Osteoblast (primary cell): ENCODE data around the gene CINP. TPM values are rescaled to one million over a fixed set of nuclear protein-coding genes. Genes with fewer than 3 reads are reported as not detected.

ENCODE experiments used
- DNase-seq: peaks from one replicate; pipeline ENCODE4 v3.0.0; 2011; ENCODE audit warnings: low spot score, mixed read lengths; ENCODE audit not compliant: insufficient read length; ENCODE audit errors: missing footprints
- H2AFZ ChIP-seq: 2 replicates; pipeline ENCODE4 v1.6.0; 2011; ENCODE audit warnings: mild to moderate bottlenecking, low read length
- H3K27ac ChIP-seq: 2 replicates; pipeline ENCODE4 v1.5.1; 2011; ENCODE audit warnings: mild to moderate bottlenecking, low read depth, low read length, moderate library complexity
- H3K27me3 ChIP-seq: 2 replicates; pipeline ENCODE4 v1.6.0; 2012; ENCODE audit warnings: mild to moderate bottlenecking, control low read depth, inconsistent platforms, low read length, moderate library complexity; ENCODE audit not compliant: insufficient read depth
- H3K36me3 ChIP-seq: 2 replicates; pipeline ENCODE4 v1.5.1; 2011; ENCODE audit warnings: mild to moderate bottlenecking, low read length, control low read depth, moderate library complexity; ENCODE audit not compliant: insufficient read depth
- H3K4me1 ChIP-seq: 2 replicates; pipeline ENCODE4 v1.5.1; 2011; ENCODE audit warnings: mild to moderate bottlenecking, low read length, control low read depth, moderate library complexity; ENCODE audit not compliant: insufficient read depth
- H3K4me2 ChIP-seq: 2 replicates; pipeline ENCODE4 v1.6.0; 2011; ENCODE audit warnings: mild to moderate bottlenecking, low read length; ENCODE audit not compliant: insufficient read depth
- H3K4me3 ChIP-seq: fragments of 200-600 bp; sonication (generic); 3 replicates; pipeline ENCODE4 v1.5.1; 2012; ENCODE audit warnings: mild to moderate bottlenecking, low read length, inconsistent platforms; ENCODE audit not compliant: insufficient read depth
- H3K79me2 ChIP-seq: 2 replicates; pipeline ENCODE4 v1.6.0; 2012; ENCODE audit warnings: mild to moderate bottlenecking, low read length, control low read depth, inconsistent platforms; ENCODE audit not compliant: insufficient read depth
- H3K9me3 ChIP-seq: 2 replicates; pipeline ENCODE4 v1.5.1; 2011; ENCODE audit warnings: low read depth, low read length, control low read depth
- H4K20me1 ChIP-seq: 2 replicates; pipeline ENCODE4 v1.6.0; 2012; ENCODE audit warnings: mild to moderate bottlenecking, low read length, control low read depth; ENCODE audit not compliant: insufficient read depth
- total RNA-seq: library from RNA; depleted of rRNA; stranded (reverse); fragments of >200 nt; gene quantifications from 2 replicates; pipeline ENCODE4 v1.2.3, GENCODE V29; 2012
- TF ChIP-seq, protein P1 (sequence below): IDR thresholded peaks from 2 replicates; pipeline ENCODE4 v1.5.1; 2011; ENCODE audit warnings: mild to moderate bottlenecking, low read depth, low read length, moderate library complexity; ENCODE audit errors: extremely low read depth

CINP gene
- total RNA-seq, 1 donor = 49.2 TPM

DNA sequence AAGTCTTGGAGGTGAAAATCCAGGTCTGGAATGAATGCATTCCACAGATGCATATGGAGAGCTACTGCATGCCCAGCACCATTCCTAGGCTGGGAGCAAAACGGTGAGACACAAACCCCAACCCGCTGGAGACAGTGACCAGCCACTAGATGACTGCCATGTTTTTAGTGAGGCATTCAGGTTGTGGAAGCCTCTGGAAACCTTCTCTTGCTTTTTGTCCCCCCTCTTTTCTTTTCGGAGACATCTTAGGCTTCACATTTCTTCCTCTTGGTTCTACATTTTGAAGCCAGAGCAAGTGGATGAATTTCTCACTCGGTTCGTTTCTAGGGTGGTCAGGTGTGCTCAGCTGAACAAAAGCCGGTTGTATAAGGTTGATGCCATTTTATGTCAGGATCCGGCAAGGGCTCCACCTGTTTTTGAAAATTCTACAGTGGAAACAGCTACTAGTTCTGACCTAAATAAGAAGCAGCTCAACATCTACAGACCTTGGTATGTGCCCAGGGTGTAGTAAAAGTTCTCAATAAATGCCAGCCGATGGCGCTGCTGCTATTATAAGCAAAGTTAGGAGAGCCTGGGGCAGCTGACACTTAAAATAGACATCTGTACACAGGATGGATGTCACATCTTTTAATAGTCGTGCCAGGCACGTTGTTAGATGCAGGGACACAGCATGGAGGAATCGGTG, 45.0 kb downstream of the CINP start:
- Histone ChIP-seq H3K4me2 (peak overlapping the region; percentile 75), H2AFZ (peak overlapping the region; percentile 70), H3K4me3 (peak overlapping the region; percentile 74), H4K20me1 (no peaks in the 10 kb centered on the region), H3K4me1 (peaks cover 52% of the 10 kb centered on the region), H3K79me2 (peaks cover 22% of the 10 kb centered on the region), H3K36me3 (peaks cover 3% of the 10 kb centered on the region), H3K27me3 (no peaks in the 10 kb centered on the region), H3K9me3 (no peaks in the 10 kb centered on the region), H3K27ac (peak overlapping the region; percentile 13)
- DNase-seq = no peak
- TF ChIP-seq, protein P1, sequence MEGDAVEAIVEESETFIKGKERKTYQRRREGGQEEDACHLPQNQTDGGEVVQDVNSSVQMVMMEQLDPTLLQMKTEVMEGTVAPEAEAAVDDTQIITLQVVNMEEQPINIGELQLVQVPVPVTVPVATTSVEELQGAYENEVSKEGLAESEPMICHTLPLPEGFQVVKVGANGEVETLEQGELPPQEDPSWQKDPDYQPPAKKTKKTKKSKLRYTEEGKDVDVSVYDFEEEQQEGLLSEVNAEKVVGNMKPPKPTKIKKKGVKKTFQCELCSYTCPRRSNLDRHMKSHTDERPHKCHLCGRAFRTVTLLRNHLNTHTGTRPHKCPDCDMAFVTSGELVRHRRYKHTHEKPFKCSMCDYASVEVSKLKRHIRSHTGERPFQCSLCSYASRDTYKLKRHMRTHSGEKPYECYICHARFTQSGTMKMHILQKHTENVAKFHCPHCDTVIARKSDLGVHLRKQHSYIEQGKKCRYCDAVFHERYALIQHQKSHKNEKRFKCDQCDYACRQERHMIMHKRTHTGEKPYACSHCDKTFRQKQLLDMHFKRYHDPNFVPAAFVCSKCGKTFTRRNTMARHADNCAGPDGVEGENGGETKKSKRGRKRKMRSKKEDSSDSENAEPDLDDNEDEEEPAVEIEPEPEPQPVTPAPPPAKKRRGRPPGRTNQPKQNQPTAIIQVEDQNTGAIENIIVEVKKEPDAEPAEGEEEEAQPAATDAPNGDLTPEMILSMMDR = peak; percentile 24

DNA sequence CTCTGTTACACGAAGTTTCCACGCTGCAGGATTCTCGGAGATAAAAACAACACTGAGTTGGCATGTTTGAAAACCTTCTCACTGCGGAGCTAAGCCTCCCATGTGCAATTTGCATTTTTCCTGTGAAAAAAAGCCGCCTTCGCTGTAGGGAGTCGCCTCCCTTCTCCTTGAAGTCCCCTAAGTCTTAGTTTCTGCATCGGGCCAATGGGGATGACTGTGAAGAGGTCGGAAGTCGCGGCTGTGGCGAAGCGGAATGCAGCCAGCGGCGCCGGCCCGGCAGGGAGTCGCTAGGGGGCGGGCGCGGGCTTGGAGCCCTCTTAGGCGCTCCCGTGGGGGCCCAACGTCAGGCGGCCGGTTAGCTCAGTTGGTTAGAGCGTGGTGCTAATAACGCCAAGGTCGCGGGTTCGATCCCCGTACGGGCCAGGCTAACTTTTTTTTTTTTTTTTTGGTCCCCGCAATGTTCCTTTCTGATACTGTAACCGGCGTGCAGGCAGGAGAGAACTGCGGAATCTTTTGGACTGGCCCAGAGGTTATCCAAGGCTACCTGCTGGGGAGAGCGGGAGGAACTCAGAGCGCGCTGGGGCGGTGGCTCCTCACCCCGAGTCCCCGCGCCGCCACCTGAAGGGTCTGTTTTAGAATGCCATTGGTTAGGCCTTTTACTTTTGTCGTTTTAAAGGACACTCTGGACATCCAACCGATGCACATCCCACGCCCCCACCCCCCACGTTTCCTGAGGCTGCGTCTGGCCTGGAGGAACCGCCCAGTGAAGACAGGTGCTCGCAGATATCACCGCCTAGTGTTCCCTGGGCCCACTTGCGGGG, 45.7 kb downstream of the CINP start:
- Histone ChIP-seq H3K4me1 (peaks cover 52% of the 10 kb centered on the region), H3K4me3 (peak overlapping the region; percentile 74), H3K9me3 (no peaks in the 10 kb centered on the region), H4K20me1 (no peaks in the 10 kb centered on the region), H3K4me2 (peak overlapping the region; percentile 87), H3K27me3 (no peaks in the 10 kb centered on the region), H2AFZ (peak overlapping the region; percentile 86), H3K27ac (peak overlapping the region; percentile 81), H3K79me2 (peaks cover 22% of the 10 kb centered on the region), H3K36me3 (no peaks in the 10 kb centered on the region)
- peak; percentile 99 for DNase-seq
- TF ChIP-seq, protein P1 = peak; percentile 69

DNA sequence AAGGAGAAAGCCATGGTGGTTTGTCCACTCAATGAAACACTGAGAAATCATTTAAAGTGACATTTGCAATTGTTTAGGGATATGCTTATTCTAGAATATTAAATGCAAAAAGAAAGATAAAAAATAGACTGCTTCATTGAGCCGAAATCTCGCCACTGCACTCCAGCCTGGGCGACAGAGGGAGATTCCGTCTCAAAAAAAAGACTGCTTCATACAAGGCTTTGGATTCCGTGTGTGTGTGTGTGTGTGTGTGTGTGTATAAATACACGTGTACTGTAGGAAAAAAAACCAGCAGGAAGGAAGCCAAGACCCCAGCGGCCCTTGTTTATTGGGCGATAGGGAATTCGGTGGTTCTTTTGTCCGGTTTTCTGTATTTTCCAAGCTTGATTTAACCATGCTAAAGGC, 46.4 kb downstream of the CINP start:
- Histone ChIP-seq H3K4me3 (peak overlapping the region; percentile 64), H3K4me2 (peak overlapping the region; percentile 87), H3K27ac (peak overlapping the region; percentile 81), H3K79me2 (peaks cover 20% of the 10 kb centered on the region), H2AFZ (peak overlapping the region; percentile 86), H3K36me3 (no peaks in the 10 kb centered on the region), H3K9me3 (no peaks in the 10 kb centered on the region), H4K20me1 (no peaks in the 10 kb centered on the region), H3K27me3 (no peaks in the 10 kb centered on the region), H3K4me1 (peaks cover 52% of the 10 kb centered on the region)
- no peak for DNase-seq
- TF ChIP-seq, protein P1 = no peak

DNA sequence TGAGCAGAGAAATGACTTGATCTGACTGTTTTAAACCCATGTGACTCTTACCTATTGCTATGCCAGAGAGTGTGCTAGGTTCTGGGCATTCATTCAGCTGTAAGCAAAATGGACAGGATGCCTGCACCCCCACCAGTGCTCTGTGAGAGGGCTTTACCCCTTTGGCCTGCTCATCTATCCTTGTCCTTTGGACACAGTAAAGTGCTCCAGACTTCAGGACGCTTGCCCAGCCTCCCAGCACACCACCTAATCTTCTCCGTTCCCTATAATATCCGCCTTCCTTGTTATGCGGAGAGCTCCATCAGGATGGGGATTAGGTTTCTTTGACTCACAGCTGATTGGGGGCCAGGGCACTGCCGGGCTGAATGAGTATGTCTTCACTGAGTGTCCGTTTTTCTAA, 47.6 kb downstream of the CINP start:
- Histone ChIP-seq H3K27ac (peak overlapping the region; percentile 81), H2AFZ (peak overlapping the region; percentile 43)
- TF ChIP-seq, protein P1 = no peak

More for the DNA sequence above, 47.6 kb downstream of the CINP start:
- H4K20me1 ChIP-seq = no peaks in the 10 kb centered on the region
- no peaks in the 10 kb centered on the region for H3K27me3 ChIP-seq
- DNase-seq = no peak
- H3K4me3 ChIP-seq = no peak overlapping the region
- peaks cover 45% of the 10 kb centered on the region for H3K4me1 ChIP-seq
- H3K4me2 ChIP-seq = peak overlapping the region; percentile 93
- H3K79me2 ChIP-seq = peaks cover 11% of the 10 kb centered on the region
- H3K9me3 ChIP-seq = no peaks in the 10 kb centered on the region
- H3K36me3 ChIP-seq = no peaks in the 10 kb centered on the region
